Breast epithelium (tissue), 4 donors: ENCODE data around the gene PCA3. TPM values are rescaled to one million over a fixed set of nuclear protein-coding genes. Genes with fewer than 3 reads are reported as not detected.

Experiments
- DNase-seq, 2 donors: peaks; one replicate each; pipeline ENCODE4 v3.0.0-alpha.2; 2019; ENCODE audit warnings: low spot score in 2 of 2
- H3K27ac ChIP-seq, 2 donors: fragments of 200-600 bp; sonication (generic) in 1 of 2; one replicate each; pipeline ENCODE4 v1.5.1; 2016 to 2019; ENCODE audit warnings: mild to moderate bottlenecking in 1 of 2
- H3K27me3 ChIP-seq, 2 donors: fragments of 200-600 bp; sonication (generic) in 1 of 2; one replicate each; pipeline versions ENCODE4 v1.5.1 to v1.6.0; 2017 to 2019; ENCODE audit warnings: control low read depth in 1 of 2, mild to moderate bottlenecking in 1 of 2
- H3K36me3 ChIP-seq: fragments of 200-600 bp; one replicate; pipeline ENCODE4 v1.5.1; 2019
- H3K4me1 ChIP-seq, 2 donors: fragments of 200-600 bp; sonication (generic); one replicate each; pipeline ENCODE4 v1.5.1; 2016 to 2019; ENCODE audit warnings: control low read depth in 1 of 2
- H3K4me3 ChIP-seq, 3 donors: fragments of 200-600 bp; sonication (generic); 1 replicate in 2 of 3; 2 replicates in 1 of 3; pipeline ENCODE4 v1.5.1; 2016 to 2019; ENCODE audit warnings: mild to moderate bottlenecking in 3 of 3, moderate library complexity in 2 of 3
- H3K9me3 ChIP-seq, 2 donors: fragments of 200-600 bp; sonication (generic) in 1 of 2; one replicate each; pipeline ENCODE4 v1.5.1; 2016 to 2019; ENCODE audit warnings: control low read depth in 1 of 2
- POLR2A ChIP-seq: fragments of 450-650 bp; IDR thresholded peaks from one replicate; pipeline ENCODE4 v1.6.1; 2016; ENCODE audit warnings: antibody characterized with exemption, mild to moderate bottlenecking, moderate library complexity
- POLR2AphosphoS5 ChIP-seq, 3 donors: sonication (generic); formaldehyde crosslinking; IDR thresholded peaks; one replicate each; pipeline ENCODE4 v1.6.1; 2017; ENCODE audit warnings: antibody characterized with exemption in 3 of 3
- intact Hi-C: fragments of 100-400 bp; cut with DNase I; formaldehyde crosslinking; loops from one replicate; pipeline ENCODE4 v1.15.1; 2023; ENCODE audit warnings: low total_unique reads
- total RNA-seq, 3 donors: library from RNA; depleted of rRNA; stranded (reverse); fragments of >200 nt; gene quantifications; one replicate each; pipeline ENCODE4 v1.1.0, GENCODE V29; 2016
- TF ChIP-seq, protein P1 (sequence below), 3 donors: fragments of 450-650 bp; IDR thresholded peaks; one replicate each; pipeline ENCODE4 v1.5.1; 2016 to 2017; ENCODE audit warnings: antibody characterized with exemption in 3 of 3, mild to moderate bottlenecking in 3 of 3, moderate library complexity in 3 of 3

PCA3 gene
- total RNA-seq, 3 donors from 2014 or later: 0.16 to 0.44 TPM; not detected in 1

DNA sequence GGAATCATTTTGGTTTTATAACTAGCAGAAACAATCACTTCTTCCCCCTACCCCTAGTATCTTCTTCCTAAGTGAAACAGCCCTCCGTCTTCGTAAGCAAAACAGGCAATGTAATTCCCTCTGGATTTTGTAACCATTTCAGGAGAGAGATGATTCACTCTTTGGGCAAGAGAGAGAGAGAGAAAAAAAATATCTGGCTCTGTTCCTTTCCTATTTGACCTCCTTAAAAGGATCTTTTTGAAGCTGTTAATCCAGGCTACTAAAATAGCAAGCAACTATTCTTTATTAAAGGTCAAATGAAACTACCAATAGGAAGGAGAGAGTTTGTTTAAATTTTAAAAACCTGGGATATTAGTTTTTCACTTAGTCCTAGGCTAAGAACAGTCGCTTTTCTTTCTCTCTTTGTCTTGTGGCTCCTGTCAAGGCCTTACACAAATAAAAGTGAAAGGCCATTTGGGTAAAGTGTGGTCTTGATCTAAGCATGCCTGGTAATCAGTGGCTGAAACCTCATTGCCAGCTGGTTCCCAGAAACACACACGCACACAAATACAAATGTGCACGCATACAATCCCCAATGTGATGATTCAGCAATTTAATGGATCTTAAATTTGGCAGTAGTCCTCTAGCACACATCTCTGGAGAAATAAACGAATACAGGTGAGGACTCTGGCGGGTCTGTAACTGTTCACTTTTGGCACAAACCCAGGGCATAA is 71.5 kb downstream of the PCA3 start:
- DNase-seq: no peak
- Histone ChIP-seq H3K27me3 (no peaks in the 10 kb centered on the region), H3K9me3 (no peaks in the 10 kb centered on the region), H3K36me3 (no peaks in the 10 kb centered on the region), H3K27ac (peak overlapping the region; percentile 72 to 74), H3K4me3 (peak overlapping the region in 1 of 3 donors; percentile 2), H3K4me1 (no peaks in the 10 kb centered on the region)
- intact Hi-C loops: no loop called here
- TF ChIP-seq, protein P1, sequence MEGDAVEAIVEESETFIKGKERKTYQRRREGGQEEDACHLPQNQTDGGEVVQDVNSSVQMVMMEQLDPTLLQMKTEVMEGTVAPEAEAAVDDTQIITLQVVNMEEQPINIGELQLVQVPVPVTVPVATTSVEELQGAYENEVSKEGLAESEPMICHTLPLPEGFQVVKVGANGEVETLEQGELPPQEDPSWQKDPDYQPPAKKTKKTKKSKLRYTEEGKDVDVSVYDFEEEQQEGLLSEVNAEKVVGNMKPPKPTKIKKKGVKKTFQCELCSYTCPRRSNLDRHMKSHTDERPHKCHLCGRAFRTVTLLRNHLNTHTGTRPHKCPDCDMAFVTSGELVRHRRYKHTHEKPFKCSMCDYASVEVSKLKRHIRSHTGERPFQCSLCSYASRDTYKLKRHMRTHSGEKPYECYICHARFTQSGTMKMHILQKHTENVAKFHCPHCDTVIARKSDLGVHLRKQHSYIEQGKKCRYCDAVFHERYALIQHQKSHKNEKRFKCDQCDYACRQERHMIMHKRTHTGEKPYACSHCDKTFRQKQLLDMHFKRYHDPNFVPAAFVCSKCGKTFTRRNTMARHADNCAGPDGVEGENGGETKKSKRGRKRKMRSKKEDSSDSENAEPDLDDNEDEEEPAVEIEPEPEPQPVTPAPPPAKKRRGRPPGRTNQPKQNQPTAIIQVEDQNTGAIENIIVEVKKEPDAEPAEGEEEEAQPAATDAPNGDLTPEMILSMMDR (IDR thresholded peaks at IDR 0.05): no peak
- TF ChIP-seq POLR2A: no peak
- TF ChIP-seq POLR2AphosphoS5 (IDR thresholded peaks at IDR 0.05): no peak

Other genes with a start within 250 kb of the PCA3 start
- gene PRUNE2, start 141.7 kb downstream of the PCA3 start, total RNA-seq: 10 to 100 TPM in 2 of 3 donors, 1 to 10 TPM in 1; 4.6 to 14.7 (median 12.0) TPM